ENCODE results near the gene TEX38.

The TEX38 gene

GRCh38 chr1:46671554-46671953 is at the start of gene TEX38:
Gene TEX38 (plus strand): TSS chr1:46671854. CDS start chr1:46671935, 81 bp downstream.
- H3K27me3 ChIP-seq (ENCODE audit: control insufficient read depth, low read length), result 0 out of 2 replicates have a peak, but pooled peaks cover 3% of the 10 kb centered on the region
- H4K20me1 ChIP-seq (ENCODE audit: control insufficient read depth, insufficient read depth, low read depth, low read length), result no peaks in the 10 kb centered on the region
- H3K9me3 ChIP-seq (ENCODE audit: control insufficient read depth, insufficient read depth, low read length), result no peaks in the 10 kb centered on the region
- H3K4me1 ChIP-seq (ENCODE audit: control insufficient read depth, low read length), result peaks cover 18% of the 10 kb centered on the region
- peaks cover 7% of the 10 kb centered on the region; the same call in 1 of the 2 replicates for H3F3A ChIP-seq (ENCODE audit: control insufficient read depth, insufficient read depth)
- no peaks in the 10 kb centered on the region for H3K9me2 ChIP-seq (replicated peaks; ENCODE audit: control insufficient read depth, low read length)
- H3K4me2 ChIP-seq (ENCODE audit: low read length), result no peak within 1 kb of the TSS
- no peak within 1 kb of the TSS for H3K27ac ChIP-seq (ENCODE audit: low read depth, low read length)
- no peak for TF ChIP-seq EZH2phosphoT487 (IDR thresholded peaks at IDR 0.05; ENCODE audit: borderline replicate concordance, low read length)
- TF ChIP-seq CTCF (IDR thresholded peaks at IDR 0.05; ENCODE audit: low read depth, low read length, poor library complexity, severe bottlenecking), result no peak
- peaks cover 17% of the 10 kb centered on the region for H3K36me3 ChIP-seq (ENCODE audit: control insufficient read depth, low read length)
- H3K4me3 ChIP-seq (ENCODE audit: low read length), result no peak within 1 kb of the TSS
- H3K79me2 ChIP-seq (ENCODE audit: control insufficient read depth, low read length), result peaks cover 11% of the 10 kb centered on the region

- peaks cover 28% of the 10 kb centered on the region for H3K4me1 ChIP-seq (ENCODE audit: control insufficient read depth, low read length)
- no peak overlapping the region for H3K4me2 ChIP-seq (ENCODE audit: low read length)
- peaks cover 8% of the 10 kb centered on the region for H3F3A ChIP-seq (ENCODE audit: control insufficient read depth, insufficient read depth)
- H4K20me1 ChIP-seq (ENCODE audit: control insufficient read depth, insufficient read depth, low read depth, low read length), result 0 out of 2 replicates have a peak, but pooled peaks cover 5% of the 10 kb centered on the region
- no peak overlapping the region for H3K27ac ChIP-seq (ENCODE audit: low read depth, low read length)
- H3K9me3 ChIP-seq (ENCODE audit: control insufficient read depth, insufficient read depth, low read length), result no peaks in the 10 kb centered on the region
- TF ChIP-seq CTCF (IDR thresholded peaks at IDR 0.05; ENCODE audit: low read depth, low read length, poor library complexity, severe bottlenecking) (no peak), EZH2phosphoT487 (IDR thresholded peaks at IDR 0.05; ENCODE audit: borderline replicate concordance, low read length) (no peak)
- H3K27me3 ChIP-seq (ENCODE audit: control insufficient read depth, low read length), result peaks cover 21% of the 10 kb centered on the region
- no peak overlapping the region for H3K4me3 ChIP-seq (ENCODE audit: low read length)
- no peaks in the 10 kb centered on the region for H3K79me2 ChIP-seq (ENCODE audit: control insufficient read depth, low read length)
- no peaks in the 10 kb centered on the region for H3K36me3 ChIP-seq (ENCODE audit: control insufficient read depth, low read length)
- H3K9me2 ChIP-seq (replicated peaks; ENCODE audit: control insufficient read depth, low read length), result no peaks in the 10 kb centered on the region
These were observed 49.7 kb upstream of the TEX38 start for GRCh38 chr1:46621930-46622329.

- Histone ChIP-seq H3K4me1 (ENCODE audit: control insufficient read depth, low read length) (peaks cover 24% of the 10 kb centered on the region), H3F3A (ENCODE audit: control insufficient read depth, insufficient read depth) (peaks cover 8% of the 10 kb centered on the region), H4K20me1 (ENCODE audit: control insufficient read depth, insufficient read depth, low read depth, low read length) (0 out of 2 replicates have a peak, but pooled peaks cover 5% of the 10 kb centered on the region), H3K27ac (ENCODE audit: low read depth, low read length) (no peak overlapping the region), H3K4me3 (ENCODE audit: low read length) (no peak overlapping the region), H3K79me2 (ENCODE audit: control insufficient read depth, low read length) (no peaks in the 10 kb centered on the region), H3K4me2 (ENCODE audit: low read length) (no peak overlapping the region), H3K9me3 (ENCODE audit: control insufficient read depth, insufficient read depth, low read length) (no peaks in the 10 kb centered on the region), H3K36me3 (ENCODE audit: control insufficient read depth, low read length) (no peaks in the 10 kb centered on the region), H3K9me2 (replicated peaks; ENCODE audit: control insufficient read depth, low read length) (no peaks in the 10 kb centered on the region), H3K27me3 (ENCODE audit: control insufficient read depth, low read length) (peaks cover 17% of the 10 kb centered on the region)
- TF ChIP-seq EZH2phosphoT487 (IDR thresholded peaks at IDR 0.05; ENCODE audit: borderline replicate concordance, low read length) (no peak), CTCF (IDR thresholded peaks at IDR 0.05; ENCODE audit: low read depth, low read length, poor library complexity, severe bottlenecking) (peak; percentile 46)
These were observed 49.3 kb upstream of the TEX38 start for GRCh38 chr1:46622344-46622743.
